ENCODE results near the gene DAW1.
"Not testable (repeated sequence)": the region's sequence is repeated elsewhere in the genome, so short reads cannot be mapped to it uniquely, and the experiment has no call there.

Gene DAW1

GRCh38 chr2:227834916-227835650 is 36.3 kb upstream of the DAW1 start:
- Histone ChIP-seq H3K4me2 (ENCODE audit: low read length) (no peak overlapping the region), H3K79me2 (ENCODE audit: control insufficient read depth, low read length) (no peaks in the 10 kb centered on the region), H3F3A (ENCODE audit: control insufficient read depth, insufficient read depth) (no peaks in the 10 kb centered on the region), H3K4me1 (ENCODE audit: control insufficient read depth, low read length) (no peaks in the 10 kb centered on the region), H3K9me2 (replicated peaks; ENCODE audit: control insufficient read depth, low read length) (no peaks in the 10 kb centered on the region), H4K20me1 (ENCODE audit: control insufficient read depth, insufficient read depth, low read depth, low read length) (no peaks in the 10 kb centered on the region), H3K4me3 (ENCODE audit: low read length) (no peak overlapping the region), H3K27ac (ENCODE audit: low read depth, low read length) (no peak overlapping the region), H3K27me3 (ENCODE audit: control insufficient read depth, low read length) (no peaks in the 10 kb centered on the region), H3K36me3 (ENCODE audit: control insufficient read depth, low read length) (no peaks in the 10 kb centered on the region), H3K9me3 (ENCODE audit: control insufficient read depth, insufficient read depth, low read length) (no peaks in the 10 kb centered on the region)
- no peak for TF ChIP-seq EZH2phosphoT487 (IDR thresholded peaks at IDR 0.05; ENCODE audit: borderline replicate concordance, low read length)
- no peak for TF ChIP-seq CTCF (IDR thresholded peaks at IDR 0.05; ENCODE audit: low read depth, low read length, poor library complexity, severe bottlenecking)

GRCh38 chr2:227839339-227840129 is 31.9 kb upstream of the DAW1 start:
- H4K20me1 ChIP-seq (ENCODE audit: control insufficient read depth, insufficient read depth, low read depth, low read length); H3F3A ChIP-seq (ENCODE audit: control insufficient read depth, insufficient read depth); H3K79me2 ChIP-seq (ENCODE audit: control insufficient read depth, low read length); H3K4me1 ChIP-seq (ENCODE audit: control insufficient read depth, low read length); H3K27me3 ChIP-seq (ENCODE audit: control insufficient read depth, low read length); H3K9me2 ChIP-seq (replicated peaks; ENCODE audit: control insufficient read depth, low read length); H3K4me3 ChIP-seq (ENCODE audit: low read length); H3K27ac ChIP-seq (ENCODE audit: low read depth, low read length); H3K36me3 ChIP-seq (ENCODE audit: control insufficient read depth, low read length); H3K9me3 ChIP-seq (ENCODE audit: control insufficient read depth, insufficient read depth, low read length); H3K4me2 ChIP-seq (ENCODE audit: low read length): not testable (repeated sequence)

- no peaks in the 10 kb centered on the region for H3K4me1 ChIP-seq (ENCODE audit: control insufficient read depth, low read length)
- H3K9me2 ChIP-seq (replicated peaks; ENCODE audit: control insufficient read depth, low read length), result no peaks in the 10 kb centered on the region
- no peaks in the 10 kb centered on the region for H3K36me3 ChIP-seq (ENCODE audit: control insufficient read depth, low read length)
- no peaks in the 10 kb centered on the region for H3F3A ChIP-seq (ENCODE audit: control insufficient read depth, insufficient read depth)
- no peaks in the 10 kb centered on the region for H4K20me1 ChIP-seq (ENCODE audit: control insufficient read depth, insufficient read depth, low read depth, low read length)
- H3K27ac ChIP-seq (ENCODE audit: low read depth, low read length), result no peak overlapping the region
- H3K9me3 ChIP-seq (ENCODE audit: control insufficient read depth, insufficient read depth, low read length), result no peaks in the 10 kb centered on the region
- TF ChIP-seq EZH2phosphoT487 (IDR thresholded peaks at IDR 0.05; ENCODE audit: borderline replicate concordance, low read length) (no peak), CTCF (IDR thresholded peaks at IDR 0.05; ENCODE audit: low read depth, low read length, poor library complexity, severe bottlenecking) (no peak)
- no peaks in the 10 kb centered on the region for H3K79me2 ChIP-seq (ENCODE audit: control insufficient read depth, low read length)
- no peak overlapping the region for H3K4me3 ChIP-seq (ENCODE audit: low read length)
- no peaks in the 10 kb centered on the region for H3K27me3 ChIP-seq (ENCODE audit: control insufficient read depth, low read length)
- no peak overlapping the region for H3K4me2 ChIP-seq (ENCODE audit: low read length)
Measured at GRCh38 chr2:227846831-227847230, 24.6 kb upstream of the DAW1 start.

GRCh38 chr2:227848146-227848545 is 23.3 kb upstream of the DAW1 start:
- Histone ChIP-seq H4K20me1 (ENCODE audit: control insufficient read depth, insufficient read depth, low read depth, low read length) (no peaks in the 10 kb centered on the region), H3K4me2 (ENCODE audit: low read length) (no peak overlapping the region), H3K4me1 (ENCODE audit: control insufficient read depth, low read length) (no peaks in the 10 kb centered on the region), H3K27ac (ENCODE audit: low read depth, low read length) (no peak overlapping the region), H3F3A (ENCODE audit: control insufficient read depth, insufficient read depth) (no peaks in the 10 kb centered on the region), H3K27me3 (ENCODE audit: control insufficient read depth, low read length) (no peaks in the 10 kb centered on the region), H3K79me2 (ENCODE audit: control insufficient read depth, low read length) (no peaks in the 10 kb centered on the region), H3K36me3 (ENCODE audit: control insufficient read depth, low read length) (no peaks in the 10 kb centered on the region), H3K9me2 (replicated peaks; ENCODE audit: control insufficient read depth, low read length) (no peaks in the 10 kb centered on the region), H3K4me3 (ENCODE audit: low read length) (no peak overlapping the region), H3K9me3 (ENCODE audit: control insufficient read depth, insufficient read depth, low read length) (no peaks in the 10 kb centered on the region)
- TF ChIP-seq EZH2phosphoT487 (IDR thresholded peaks at IDR 0.05; ENCODE audit: borderline replicate concordance, low read length) (no peak), CTCF (IDR thresholded peaks at IDR 0.05; ENCODE audit: low read depth, low read length, poor library complexity, severe bottlenecking) (no peak)
